HCT116 (cell line): ENCODE results near the gene PHOX2A. TPM values are rescaled to one million over a fixed set of nuclear protein-coding genes. Genes with fewer than 3 reads are reported as not detected.

Experiments used
- ATAC-seq: fragments of 200-7000 bp; cut with Tn5 transposase; 2 replicates; pipeline ENCODE4 v1.9.1; 2020; ENCODE audit warnings: mild to moderate bottlenecking, moderate library complexity
- BruUV-seq: library from RNA; stranded (reverse); fragments of 400-500 nt; replicated peaks from 2 replicates; lab custom pipeline; 2021; lab: Mats Ljungman, UMichigan
- CTCF ChIA-PET: fragments of 300-600 bp; sonication (Branson Sonifier 250); formaldehyde crosslinking; loops from one replicate; lab custom pipeline; 2021; ENCODE audit warnings: antibody characterized with exemption; lab: Charles Lee
- POLR2A ChIA-PET: fragments of 300-600, 350-600 bp; sonication (Branson Sonifier 250); formaldehyde crosslinking; loops from one replicate; lab custom pipeline; 2021; ENCODE audit warnings: antibody characterized with exemption; lab: Charles Lee
- RAD21 ChIA-PET, 2 experiments: fragments of 300-600 bp; sonication (Branson Sonifier 250); formaldehyde crosslinking; loops; one replicate each; lab custom pipeline; 2023; ENCODE audit warnings: low total read pairs in 2 of 2; ENCODE audit not compliant: uncharacterized antibody in 2 of 2, unreplicated experiment in 2 of 2, low non-redundant PET in 1 of 2; lab: Charles Lee
- DNase-seq: peaks from one replicate; pipeline ENCODE4 v3.0.0-alpha.2; 2010; ENCODE audit warnings: low read depth, low spot score
- H2AFZ ChIP-seq: fragments of 200-600 bp; shearing (Covaris generic), sonication (generic); 2 replicates; pipeline ENCODE4 v1.6.1; 2017; ENCODE audit warnings: low read depth, mixed run types, mixed read lengths, antibody characterized with exemption, low read length; ENCODE audit not compliant: poor library complexity, severe bottlenecking
- H3K27ac ChIP-seq: 2 replicates; pipeline ENCODE4 v1.5.1; 2012; ENCODE audit warnings: low read depth, low read length
- H3K27me3 ChIP-seq: fragments of 200-600 bp; sonication (generic); 2 replicates; pipeline ENCODE4 v1.6.1; 2016; ENCODE audit warnings: mixed run types, low read length, mixed read lengths; ENCODE audit not compliant: insufficient read depth
- H3K36me3 ChIP-seq, 2 experiments: fragments of 200-500 bp in 1 of 2; fragments of 200-600 bp in 1 of 2; sonication (Bioruptor generic) in 1 of 2; sonication (generic) in 1 of 2; 2 replicates each; pipeline versions ENCODE4 v1.5.1 to v1.6.1; 2014 to 2016; ENCODE audit warnings: low read length in 2 of 2, inconsistent platforms in 1 of 2, mixed read lengths in 1 of 2, mixed run types in 1 of 2; ENCODE audit not compliant: insufficient read depth in 2 of 2, control insufficient read depth in 1 of 2
- H3K4me1 ChIP-seq, 2 experiments: fragments of 200-600 bp in 1 of 2; sonication (generic) in 1 of 2; 2 replicates each; pipeline versions ENCODE4 v1.5.1 to v1.6.1; 2012 to 2017; ENCODE audit warnings: low read length in 2 of 2, inconsistent platforms in 1 of 2, mild to moderate bottlenecking in 1 of 2, mixed read lengths in 1 of 2, mixed run types in 1 of 2, moderate library complexity in 1 of 2; ENCODE audit not compliant: insufficient read depth in 2 of 2, control insufficient read depth in 1 of 2
- H3K4me2 ChIP-seq: fragments of 200-600 bp; sonication (generic); 2 replicates; pipeline ENCODE4 v1.6.1; 2017; ENCODE audit warnings: mixed run types, low read length, mixed read lengths
- H3K4me3 ChIP-seq, 2 experiments: fragments of 200-600 bp in 1 of 2; sonication (generic) in 1 of 2; replicated peaks in 1 of 2; 2 replicates each; pipeline ENCODE4 v1.5.1; 2011 to 2016; ENCODE audit warnings: low read length in 2 of 2, control low read depth in 1 of 2, low read depth in 1 of 2, mild to moderate bottlenecking in 1 of 2, mixed read lengths in 1 of 2, mixed run types in 1 of 2
- H3K79me2 ChIP-seq: fragments of 200-600 bp; sonication (generic); 2 replicates; pipeline ENCODE4 v1.6.1; 2017; ENCODE audit warnings: mild to moderate bottlenecking, mixed run types, low read length, moderate library complexity, mixed read lengths; ENCODE audit not compliant: insufficient read depth
- H3K9ac ChIP-seq: fragments of 200-600 bp; sonication (generic); 2 replicates; pipeline ENCODE4 v1.6.1; 2016; ENCODE audit warnings: low read length, mixed read lengths
- H3K9me2 ChIP-seq: fragments of 200-600 bp; sonication (generic), shearing (Covaris generic); 2 replicates; pipeline ENCODE4 v1.6.1; 2017; ENCODE audit warnings: mixed run types, mild to moderate bottlenecking, moderate library complexity; ENCODE audit not compliant: insufficient read depth
- H3K9me3 ChIP-seq, 2 experiments: fragments of 200-500 bp in 1 of 2; fragments of 200-600 bp in 1 of 2; sonication (Bioruptor generic) in 1 of 2; sonication (generic) in 1 of 2; 2 replicates each; pipeline ENCODE4 v1.6.1; 2014 to 2017; ENCODE audit warnings: low read length in 2 of 2, mixed read lengths in 2 of 2, inconsistent platforms in 1 of 2, low read depth in 1 of 2, mild to moderate bottlenecking in 1 of 2, mixed run types in 1 of 2, moderate library complexity in 1 of 2; ENCODE audit not compliant: control insufficient read depth in 1 of 2, insufficient read depth in 1 of 2
- H4K20me1 ChIP-seq: fragments of 200-600 bp; sonication (generic), shearing (Covaris generic); 2 replicates; pipeline ENCODE4 v1.6.1; 2017; ENCODE audit warnings: mixed run types, mild to moderate bottlenecking, moderate library complexity; ENCODE audit not compliant: insufficient read depth
- CBX3 ChIP-seq: IDR thresholded peaks from 2 replicates; pipeline ENCODE4 v1.6.1; 2012; ENCODE audit warnings: low read depth
- CEBPB ChIP-seq: IDR thresholded peaks from 2 replicates; pipeline ENCODE4 v1.6.1; 2012; ENCODE audit warnings: low read depth
- RAD21 ChIP-seq: IDR thresholded peaks from 2 replicates; pipeline ENCODE4 v1.6.1; 2012; ENCODE audit warnings: low read depth, mild to moderate bottlenecking
- ZNF274 ChIP-seq: fragments of 200-500 bp; sonication (Bioruptor generic); IDR thresholded peaks from 2 replicates; pipeline ENCODE4 v1.6.1; 2014; ENCODE audit warnings: mild to moderate bottlenecking, low read depth, low read length, inconsistent platforms
- intact Hi-C: fragments of 100-400 bp; cut with micrococcal nuclease; formaldehyde crosslinking; loops from 2 replicates; pipeline ENCODE4 v1.10.0; 2022
- total RNA-seq: library from RNA; stranded (reverse); gene quantifications from one replicate; pipeline ENCODE4 v1.2.1, GENCODE V29; 2021; ENCODE audit not compliant: unreplicated experiment
- TF ChIP-seq, protein P1 (sequence below): IDR thresholded peaks from 2 replicates; pipeline ENCODE4 v1.6.1; 2011; ENCODE audit warnings: mild to moderate bottlenecking, low read length, moderate library complexity; ENCODE audit not compliant: insufficient replicate concordance; ENCODE audit errors: extremely low read depth
- TF ChIP-seq, protein P2 (sequence below): IDR thresholded peaks from 2 replicates; pipeline ENCODE4 v1.6.1; 2012; ENCODE audit warnings: low read depth

The PHOX2A gene
- total RNA-seq, 1 experiment from 2014 or later: not detected

DNA sequence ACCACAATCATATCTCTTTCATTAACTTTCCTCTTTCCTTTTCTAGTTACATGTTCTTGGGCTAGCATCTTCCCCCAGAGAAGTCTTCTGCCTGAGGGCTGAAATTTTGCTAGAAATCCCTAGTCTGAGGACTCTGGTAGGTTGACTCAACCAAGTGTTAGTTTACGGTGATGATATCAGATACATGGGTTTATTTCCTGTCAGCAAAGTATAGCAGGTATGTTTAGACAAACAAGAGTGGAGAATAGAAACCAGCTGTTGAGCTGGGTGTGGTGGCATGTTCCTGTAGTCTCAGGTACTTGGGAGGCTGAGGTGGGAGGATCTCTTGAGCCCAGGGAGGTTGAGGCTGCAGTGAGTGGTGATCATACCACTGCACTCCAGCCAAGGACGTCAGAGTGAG is 40.8 kb downstream of the PHOX2A start:
- no peaks in the 10 kb centered on the region for H3K9me3 ChIP-seq
- ATAC-seq: no peak
- intact Hi-C loops: no loop called here
- no peaks in the 10 kb centered on the region for H3K9me2 ChIP-seq
- no peak overlapping the region for H3K9ac ChIP-seq
- no peak overlapping the region for H3K27ac ChIP-seq
- no peaks in the 10 kb centered on the region for H3K79me2 ChIP-seq
- no peak overlapping the region for H3K4me2 ChIP-seq
- DNase-seq: no peak
- ChIA-PET POLR2A (no interaction called here), RAD21 (no interaction called here), CTCF (no interaction called here)
- H3K27me3 ChIP-seq: no peaks in the 10 kb centered on the region
- no peaks in the 10 kb centered on the region for H4K20me1 ChIP-seq
- H3K4me3 ChIP-seq: no peak overlapping the region
- H3K4me1 ChIP-seq: no peaks in the 10 kb centered on the region
- TF ChIP-seq CEBPB: no peak
- TF ChIP-seq, protein P1, sequence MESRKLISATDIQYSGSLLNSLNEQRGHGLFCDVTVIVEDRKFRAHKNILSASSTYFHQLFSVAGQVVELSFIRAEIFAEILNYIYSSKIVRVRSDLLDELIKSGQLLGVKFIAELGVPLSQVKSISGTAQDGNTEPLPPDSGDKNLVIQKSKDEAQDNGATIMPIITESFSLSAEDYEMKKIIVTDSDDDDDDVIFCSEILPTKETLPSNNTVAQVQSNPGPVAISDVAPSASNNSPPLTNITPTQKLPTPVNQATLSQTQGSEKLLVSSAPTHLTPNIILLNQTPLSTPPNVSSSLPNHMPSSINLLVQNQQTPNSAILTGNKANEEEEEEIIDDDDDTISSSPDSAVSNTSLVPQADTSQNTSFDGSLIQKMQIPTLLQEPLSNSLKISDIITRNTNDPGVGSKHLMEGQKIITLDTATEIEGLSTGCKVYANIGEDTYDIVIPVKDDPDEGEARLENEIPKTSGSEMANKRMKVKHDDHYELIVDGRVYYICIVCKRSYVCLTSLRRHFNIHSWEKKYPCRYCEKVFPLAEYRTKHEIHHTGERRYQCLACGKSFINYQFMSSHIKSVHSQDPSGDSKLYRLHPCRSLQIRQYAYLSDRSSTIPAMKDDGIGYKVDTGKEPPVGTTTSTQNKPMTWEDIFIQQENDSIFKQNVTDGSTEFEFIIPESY: no peak
- TF ChIP-seq CBX3: no peak
- TF ChIP-seq, protein P2, sequence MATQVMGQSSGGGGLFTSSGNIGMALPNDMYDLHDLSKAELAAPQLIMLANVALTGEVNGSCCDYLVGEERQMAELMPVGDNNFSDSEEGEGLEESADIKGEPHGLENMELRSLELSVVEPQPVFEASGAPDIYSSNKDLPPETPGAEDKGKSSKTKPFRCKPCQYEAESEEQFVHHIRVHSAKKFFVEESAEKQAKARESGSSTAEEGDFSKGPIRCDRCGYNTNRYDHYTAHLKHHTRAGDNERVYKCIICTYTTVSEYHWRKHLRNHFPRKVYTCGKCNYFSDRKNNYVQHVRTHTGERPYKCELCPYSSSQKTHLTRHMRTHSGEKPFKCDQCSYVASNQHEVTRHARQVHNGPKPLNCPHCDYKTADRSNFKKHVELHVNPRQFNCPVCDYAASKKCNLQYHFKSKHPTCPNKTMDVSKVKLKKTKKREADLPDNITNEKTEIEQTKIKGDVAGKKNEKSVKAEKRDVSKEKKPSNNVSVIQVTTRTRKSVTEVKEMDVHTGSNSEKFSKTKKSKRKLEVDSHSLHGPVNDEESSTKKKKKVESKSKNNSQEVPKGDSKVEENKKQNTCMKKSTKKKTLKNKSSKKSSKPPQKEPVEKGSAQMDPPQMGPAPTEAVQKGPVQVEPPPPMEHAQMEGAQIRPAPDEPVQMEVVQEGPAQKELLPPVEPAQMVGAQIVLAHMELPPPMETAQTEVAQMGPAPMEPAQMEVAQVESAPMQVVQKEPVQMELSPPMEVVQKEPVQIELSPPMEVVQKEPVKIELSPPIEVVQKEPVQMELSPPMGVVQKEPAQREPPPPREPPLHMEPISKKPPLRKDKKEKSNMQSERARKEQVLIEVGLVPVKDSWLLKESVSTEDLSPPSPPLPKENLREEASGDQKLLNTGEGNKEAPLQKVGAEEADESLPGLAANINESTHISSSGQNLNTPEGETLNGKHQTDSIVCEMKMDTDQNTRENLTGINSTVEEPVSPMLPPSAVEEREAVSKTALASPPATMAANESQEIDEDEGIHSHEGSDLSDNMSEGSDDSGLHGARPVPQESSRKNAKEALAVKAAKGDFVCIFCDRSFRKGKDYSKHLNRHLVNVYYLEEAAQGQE: no peak
- TF ChIP-seq RAD21: no peak
- no peak for TF ChIP-seq ZNF274
- BruUV-seq: no TSS peak
- H2AFZ ChIP-seq: no peak overlapping the region
- H3K36me3 ChIP-seq: no peaks in the 10 kb centered on the region
